Body of pancreas (tissue), 4 donors: Measurements from ENCODE around the gene C16orf78. TPM values are rescaled to one million over a fixed set of nuclear protein-coding genes. Genes with fewer than 3 reads are reported as not detected.

Experiments
- ATAC-seq: fragments of 150-250 bp; one replicate; pipeline ENCODE4 v1.9.1; 2016
- DNase-seq, 4 donors: peaks; one replicate each; pipeline ENCODE4 v3.0.0-alpha.2; 2019
- H3K27ac ChIP-seq, 4 donors: fragments of 200-600 bp; sonication (generic); 1 replicate in 3 of 4; 2 replicates in 1 of 4; pipeline versions ENCODE4 v1.5.1 to v1.6.1; 2016 to 2019; ENCODE audit warnings: mild to moderate bottlenecking in 1 of 4, mixed read lengths in 1 of 4, moderate library complexity in 1 of 4
- H3K27me3 ChIP-seq, 2 donors: fragments of 200-600 bp; sonication (generic); one replicate each; pipeline ENCODE4 v1.6.0; 2016; ENCODE audit warnings: mild to moderate bottlenecking in 1 of 2
- H3K36me3 ChIP-seq, 2 donors: fragments of 200-600 bp; sonication (generic); replicated peaks in 1 of 2; 2 replicates each; pipeline ENCODE4 v1.5.1; 2016; ENCODE audit warnings: low read depth in 2 of 2; ENCODE audit not compliant: insufficient read depth in 1 of 2
- H3K4me1 ChIP-seq: fragments of 200-600 bp; sonication (generic); one replicate; pipeline ENCODE4 v1.6.0; 2016
- H3K4me3 ChIP-seq, 2 donors: fragments of 200-600 bp; sonication (generic); 1 replicate in 1 of 2; 2 replicates in 1 of 2; pipeline ENCODE4 v1.5.1; 2016 to 2019
- H3K9me3 ChIP-seq, 3 donors: fragments of 200-600 bp; sonication (generic); 1 replicate in 2 of 3; 2 replicates in 1 of 3; pipeline ENCODE4 v1.5.1; 2016
- POLR2A ChIP-seq, 3 donors: fragments of 450-650 bp; IDR thresholded peaks; one replicate each; pipeline ENCODE4 v1.6.1; 2016; ENCODE audit warnings: antibody characterized with exemption in 3 of 3, mild to moderate bottlenecking in 2 of 3
- WGBS, 2 donors: methylation state at CpG; one replicate each; pipeline ENCODE4 v1.1.5; 2017; 5-methylcytosine and 5-hydroxymethylcytosine counted together
- intact Hi-C: fragments of 100-400 bp; cut with DNase I; formaldehyde crosslinking; loops from one replicate; pipeline ENCODE4 v1.15.1; 2023
- total RNA-seq, 2 donors: library from RNA; depleted of rRNA; stranded (reverse); fragments of >200 nt; gene quantifications; one replicate each; pipeline ENCODE4 v1.1.0, GENCODE V29; 2016
- TF ChIP-seq, protein P1 (sequence below), 7 experiments: fragments of 450-650 bp in 4 of 7; fragments of 200-600 bp in 3 of 7; sonication (generic) in 3 of 7; IDR thresholded peaks; one replicate each; pipeline ENCODE4 v1.5.1; 2016 to 2019; ENCODE audit warnings: antibody characterized with exemption in 7 of 7

C16orf78 gene
- total RNA-seq, 2 donors from 2014 or later, result not detected

DNA sequence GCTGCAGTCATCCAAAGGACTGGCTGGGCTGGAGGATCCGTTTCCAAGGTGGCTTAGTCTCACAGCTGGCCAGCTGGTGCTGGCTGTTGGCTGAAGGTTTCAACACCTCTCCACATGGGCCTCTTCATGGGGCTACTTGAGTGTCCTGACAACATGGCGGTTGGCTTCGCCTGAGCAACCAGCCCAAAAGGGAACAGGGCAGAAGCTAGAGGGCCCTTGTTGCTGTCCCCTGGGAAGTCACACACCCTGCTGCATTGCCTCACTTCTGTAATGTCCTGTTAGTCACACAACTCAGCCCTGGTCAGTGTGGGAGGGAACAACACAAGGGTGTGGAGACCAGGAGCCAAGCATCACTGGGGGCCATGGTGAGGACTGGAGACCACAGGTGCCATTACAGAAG lies 36.6 kb downstream of the C16orf78 start:
- intact Hi-C loops, result loop anchor here (5.0 kb wide), 1 partner anchor 507 kb away; no protein-coding TSS in a partner anchor
- WGBS, 2 donors, result 81% methylated on average over 3 of the region's 3 CpGs; no CpG with 5 or more reads in 1 of the 2 donors
- no peaks in the 10 kb centered on the region for H3K36me3 ChIP-seq
- H3K4me3 ChIP-seq, result no peak overlapping the region
- H3K27me3 ChIP-seq, result no peaks in the 10 kb centered on the region
- peaks cover 7% of the 10 kb centered on the region for H3K4me1 ChIP-seq
- no peak for TF ChIP-seq POLR2A (IDR thresholded peaks at IDR 0.05)
- TF ChIP-seq, protein P1, sequence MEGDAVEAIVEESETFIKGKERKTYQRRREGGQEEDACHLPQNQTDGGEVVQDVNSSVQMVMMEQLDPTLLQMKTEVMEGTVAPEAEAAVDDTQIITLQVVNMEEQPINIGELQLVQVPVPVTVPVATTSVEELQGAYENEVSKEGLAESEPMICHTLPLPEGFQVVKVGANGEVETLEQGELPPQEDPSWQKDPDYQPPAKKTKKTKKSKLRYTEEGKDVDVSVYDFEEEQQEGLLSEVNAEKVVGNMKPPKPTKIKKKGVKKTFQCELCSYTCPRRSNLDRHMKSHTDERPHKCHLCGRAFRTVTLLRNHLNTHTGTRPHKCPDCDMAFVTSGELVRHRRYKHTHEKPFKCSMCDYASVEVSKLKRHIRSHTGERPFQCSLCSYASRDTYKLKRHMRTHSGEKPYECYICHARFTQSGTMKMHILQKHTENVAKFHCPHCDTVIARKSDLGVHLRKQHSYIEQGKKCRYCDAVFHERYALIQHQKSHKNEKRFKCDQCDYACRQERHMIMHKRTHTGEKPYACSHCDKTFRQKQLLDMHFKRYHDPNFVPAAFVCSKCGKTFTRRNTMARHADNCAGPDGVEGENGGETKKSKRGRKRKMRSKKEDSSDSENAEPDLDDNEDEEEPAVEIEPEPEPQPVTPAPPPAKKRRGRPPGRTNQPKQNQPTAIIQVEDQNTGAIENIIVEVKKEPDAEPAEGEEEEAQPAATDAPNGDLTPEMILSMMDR (IDR thresholded peaks at IDR 0.05), result no peak
- DNase-seq (no peak), ATAC-seq (no peak)
- no peaks in the 10 kb centered on the region for H3K9me3 ChIP-seq
- H3K27ac ChIP-seq, result no peak overlapping the region

DNA sequence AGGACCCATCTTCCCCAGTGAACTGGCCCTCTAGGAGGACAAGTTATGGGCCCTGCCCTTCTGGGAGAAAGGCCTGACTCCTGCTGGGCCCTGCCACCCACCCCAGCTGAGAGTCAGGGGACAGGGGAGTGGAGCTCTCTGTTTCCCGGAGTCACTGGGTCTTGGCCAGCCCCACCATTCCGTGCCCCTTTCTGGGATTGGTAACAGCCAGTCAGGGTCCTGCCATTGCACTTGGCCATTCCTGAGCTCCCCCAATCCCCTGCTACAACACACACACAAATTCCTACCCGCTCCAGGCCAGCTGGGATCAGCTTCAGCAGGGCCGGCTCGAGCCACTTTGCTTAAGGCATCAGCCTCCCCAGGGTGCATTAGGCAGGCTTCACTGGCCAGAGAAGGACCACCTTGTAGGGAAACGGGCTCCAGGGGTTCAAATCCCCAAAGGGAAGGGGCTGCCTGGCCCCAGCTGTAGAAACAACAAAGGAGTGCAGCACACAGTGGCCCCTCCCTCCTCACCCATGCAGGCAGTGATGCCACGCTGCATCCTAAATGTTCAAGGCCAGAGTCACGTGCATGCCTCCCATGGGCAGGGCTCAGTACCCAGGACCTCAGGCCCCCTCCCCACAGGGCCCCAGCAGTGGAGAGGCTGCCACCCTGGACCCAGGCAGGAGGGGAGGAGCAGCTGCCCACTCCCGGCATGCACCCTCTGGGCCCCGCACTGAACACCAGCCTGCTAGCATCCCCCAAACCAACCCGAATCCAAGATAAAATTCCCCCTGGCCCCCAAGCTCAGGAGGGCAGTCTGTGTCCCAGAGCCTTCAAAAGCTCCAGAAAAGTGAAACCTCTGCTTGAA lies 37.7 kb downstream of the C16orf78 start:
- intact Hi-C loops, result loop anchor here (5.0 kb wide), 1 partner anchor 506 kb away; no protein-coding TSS in a partner anchor
- no peaks in the 10 kb centered on the region for H3K27me3 ChIP-seq
- WGBS, 2 donors, result 76% methylated on average over 7 to 11 of the region's 11 CpGs
- TF ChIP-seq, protein P1 (IDR thresholded peaks at IDR 0.05), result no peak
- TF ChIP-seq POLR2A (IDR thresholded peaks at IDR 0.05), result no peak
- no peak overlapping the region for H3K4me3 ChIP-seq
- H3K4me1 ChIP-seq, result peaks cover 7% of the 10 kb centered on the region
- ATAC-seq, result no peak
- no peak overlapping the region for H3K27ac ChIP-seq
- no peaks in the 10 kb centered on the region for H3K36me3 ChIP-seq
- DNase-seq, result no peak
- H3K9me3 ChIP-seq, result no peaks in the 10 kb centered on the region

DNA sequence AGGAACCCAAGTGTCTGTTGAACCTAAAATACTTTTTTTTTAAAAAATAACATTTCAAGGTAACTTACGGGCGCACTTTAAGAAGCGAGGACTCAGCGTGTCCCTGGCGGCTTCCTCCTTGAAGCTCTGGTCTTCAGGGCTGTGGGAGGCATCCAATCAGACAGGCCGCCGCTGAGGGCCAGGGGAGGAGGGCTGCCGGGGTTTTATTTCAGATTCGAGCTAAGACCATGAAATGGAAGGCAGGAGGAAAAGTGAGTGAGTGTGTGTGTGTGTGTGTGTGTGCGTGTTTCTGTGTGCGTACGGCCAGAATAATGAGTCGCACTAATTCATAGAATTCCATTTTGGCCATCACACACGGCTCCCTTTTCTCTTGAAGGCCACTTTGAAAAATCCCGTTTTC lies 41.1 kb downstream of the C16orf78 start:
- Histone ChIP-seq H3K4me1 (no peaks in the 10 kb centered on the region), H3K4me3 (no peak overlapping the region), H3K9me3 (no peaks in the 10 kb centered on the region), H3K27ac (no peak overlapping the region), H3K27me3 (no peaks in the 10 kb centered on the region), H3K36me3 (no peaks in the 10 kb centered on the region)
- WGBS, 2 donors, result 75 to 79% methylated on average over 15 of the region's 15 CpGs
- no peak for ATAC-seq
- DNase-seq, result no peak
- no peak for TF ChIP-seq POLR2A (IDR thresholded peaks at IDR 0.05)
- TF ChIP-seq, protein P1 (IDR thresholded peaks at IDR 0.05), result no peak
- intact Hi-C loops, result loop anchor here (5.0 kb wide), 1 partner anchor 503 kb away; no protein-coding TSS in a partner anchor

DNA sequence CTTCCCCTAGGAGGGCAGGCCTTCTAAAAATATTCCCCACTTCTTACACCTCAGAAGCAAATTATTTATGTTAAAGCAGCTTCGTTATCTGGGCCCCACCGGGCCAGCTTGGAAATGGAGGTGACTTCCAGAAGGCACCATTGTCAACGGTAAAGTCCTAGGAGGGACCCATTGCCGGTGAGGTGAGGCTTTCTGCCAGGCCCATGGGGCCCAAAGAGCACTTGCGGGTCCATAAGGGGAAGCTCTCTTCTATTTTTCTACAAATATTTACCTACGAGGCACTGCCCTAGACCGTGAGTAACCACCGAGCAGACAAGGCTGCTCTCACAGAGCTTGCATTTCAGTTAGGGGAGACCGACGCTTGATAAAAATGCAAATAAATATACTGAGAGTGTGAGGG lies 41.5 kb downstream of the C16orf78 start:
- WGBS, 2 donors, result 65 to 73% methylated on average over 8 to 10 of the region's 10 CpGs
- no peak for TF ChIP-seq POLR2A (IDR thresholded peaks at IDR 0.05)
- TF ChIP-seq, protein P1 (IDR thresholded peaks at IDR 0.05), result no peak
- intact Hi-C loops, result no loop called here
- Histone ChIP-seq H3K27me3 (no peaks in the 10 kb centered on the region), H3K27ac (no peak overlapping the region), H3K9me3 (no peaks in the 10 kb centered on the region), H3K36me3 (no peaks in the 10 kb centered on the region), H3K4me3 (no peak overlapping the region), H3K4me1 (no peaks in the 10 kb centered on the region)
- DNase-seq (no peak), ATAC-seq (no peak)
